ENCODE data around the gene THEMIS2. TPM values are rescaled to one million over a fixed set of nuclear protein-coding genes. Genes with fewer than 3 reads are reported as not detected.

THEMIS2 gene
- total and polyA plus RNA-seq, 2 of the 8 experiments (the other 6 are each of a cell fraction or from before 2014, with no cell fraction given), result 12.4 to 28.0 TPM

DNA sequence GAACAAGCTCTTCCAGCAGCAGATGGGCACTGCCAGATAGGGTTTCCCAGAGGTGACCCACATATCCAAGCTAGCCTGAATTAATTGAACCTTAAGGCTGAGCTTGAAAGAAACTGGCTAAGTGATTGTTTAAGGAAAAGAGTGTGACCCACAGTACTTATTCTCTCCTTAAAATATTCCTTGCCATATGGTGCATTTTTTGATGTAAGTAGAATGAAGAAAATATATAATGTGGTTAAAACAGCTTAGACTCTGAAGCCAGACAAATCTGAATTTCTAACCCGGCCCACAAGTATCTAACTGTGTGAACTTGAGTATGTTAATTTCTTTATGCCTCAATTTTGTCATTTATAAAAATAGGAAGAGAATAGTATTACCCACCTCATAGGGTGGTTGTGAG lies 36.8 kb upstream of the THEMIS2 start:
- no peaks in the 10 kb centered on the region for H3K27me3 ChIP-seq (replicated peaks in 1 of 4; ENCODE audit: control insufficient read depth in 3 of 4, extremely low read depth in 1 of 4, insufficient read depth in 3 of 4, low read length in 3 of 4)
- ChIA-PET POLR2A (ENCODE audit: partially characterized antibody) (interaction anchor here (0.7 to 1.9 kb wide), 4 partner anchors 102 to 125 kb away, joined by 3 to 5 read pairs (median 3); partner anchors contain the start of genes FAM76A and XKR8), CTCF (ENCODE audit: partially characterized antibody) (interaction anchor here (1.3 to 1.7 kb wide), 2 partner anchors 42 to 228 kb away, joined by 3 read pairs; no protein-coding TSS in a partner anchor)
- H3K27ac ChIP-seq (ENCODE audit: low read depth, low read length), result no peak overlapping the region
- no peak overlapping the region for H3K9ac ChIP-seq (replicated peaks in 1 of 4; ENCODE audit: extremely low read depth in 1 of 4, low read depth in 3 of 4, low read length in 3 of 4)
- H3K23ac ChIP-seq (ENCODE audit: insufficient read length), result no peak overlapping the region
- H4K20me1 ChIP-seq (replicated peaks in 1 of 2; ENCODE audit: control insufficient read depth in 1 of 2, insufficient read depth in 2 of 2, low read length in 2 of 2), result no peaks in the 10 kb centered on the region
- H2AK5ac ChIP-seq (ENCODE audit: low read depth, low read length), result no peak overlapping the region
- peaks cover 17 to 62% of the 10 kb centered on the region in 2 experiments for H3K79me2 ChIP-seq (ENCODE audit: control insufficient read depth in 1 of 2, insufficient read depth in 2 of 2, low read length in 2 of 2)
- no peak overlapping the region for H2BK15ac ChIP-seq (ENCODE audit: low read length)
- DNase-seq (ENCODE audit: low read depth in 1 of 2, low spot score in 2 of 2) (no peak), FAIRE-seq (no peak)
- H3K9me3 ChIP-seq (ENCODE audit: insufficient read depth in 2 of 2, low read depth in 1 of 2, low read length in 1 of 2), result no peaks in the 10 kb centered on the region
- H4K5ac ChIP-seq (ENCODE audit: insufficient read length, low read depth, low read length), result no peak overlapping the region
- no peak overlapping the region for H3K4me3 ChIP-seq (ENCODE audit: extremely low read depth in 1 of 4, insufficient read depth in 2 of 4, low read depth in 3 of 4, low read length in 4 of 4)
- 79% methylated on average over 1 of the region's 1 CpG; no CpG with 5 or more reads in 1 of the 2 experiments for WGBS, 2 experiments (ENCODE audit: extremely low coverage in 1 of 2, insufficient coverage in 1 of 2, insufficient read length in 1 of 2, insufficient replicate concordance in 2 of 2, low coverage in 1 of 2, low lambda C conversion rate in 2 of 2, missing lambda C conversion rate in 1 of 2)
- no peak overlapping the region for H4K8ac ChIP-seq (ENCODE audit: extremely low read depth, insufficient read depth, low read length)
- no peak overlapping the region for H2BK20ac ChIP-seq (ENCODE audit: low read length)
- no peak overlapping the region for H3K14ac ChIP-seq (ENCODE audit: insufficient read length)
- 0 out of 2 replicates have a peak, but pooled peaks cover 2% of the 10 kb centered on the region for H3K23me2 ChIP-seq (ENCODE audit: low read depth, low read length)
- peaks cover 2% of the 10 kb centered on the region; the same call in 1 of the 2 replicates for H3K79me1 ChIP-seq (ENCODE audit: low read depth, low read length)
- H2BK120ac ChIP-seq (replicated peaks; ENCODE audit: low read depth, low read length), result no peak overlapping the region
- no peak overlapping the region for H3K4ac ChIP-seq (replicated peaks; ENCODE audit: insufficient read length, low read depth, low read length)
- H3K4me2 ChIP-seq (ENCODE audit: insufficient read depth in 1 of 2, low read depth in 2 of 2, low read length in 2 of 2), result no peak overlapping the region
- H2BK12ac ChIP-seq (ENCODE audit: low read depth, low read length), result no peak overlapping the region
- no peak overlapping the region for H2BK5ac ChIP-seq (ENCODE audit: low read depth, low read length)
- H3K18ac ChIP-seq (ENCODE audit: extremely low read depth, low read length), result no peak overlapping the region
- H4K91ac ChIP-seq (replicated peaks; ENCODE audit: insufficient read length, low read length), result no peak overlapping the region
- no peaks in the 10 kb centered on the region; a peak in 1 of 7 replicates for H3K4me1 ChIP-seq (replicated peaks in 1 of 4; ENCODE audit: control insufficient read depth in 3 of 4, insufficient read depth in 4 of 4, low read length in 3 of 4)
- H2AFZ ChIP-seq (ENCODE audit: low read length), result no peak overlapping the region
- no peak overlapping the region for H3K56ac ChIP-seq (replicated peaks; ENCODE audit: insufficient read length, low read depth, low read length)
- peaks cover 6 to 43% (median 20%) of the 10 kb centered on the region in 4 experiments; a peak in 6 of 8 replicates for H3K36me3 ChIP-seq (ENCODE audit: control insufficient read depth in 2 of 4, insufficient read depth in 4 of 4, low read length in 3 of 4)
